Mesendoderm (in vitro differentiated cells): ENCODE data around the gene C1orf185.

Source experiments
- DNase-seq: peaks from one replicate; pipeline ENCODE4 v3.0.0; 2013
- H2AK5ac ChIP-seq: 2 replicates; pipeline ENCODE4 v1.6.1; 2013; ENCODE audit warnings: low read length, inconsistent platforms
- H2BK120ac ChIP-seq: 2 replicates; pipeline ENCODE4 v1.6.1; 2013; ENCODE audit warnings: low read depth, mild to moderate bottlenecking, low read length, moderate library complexity, mixed read lengths
- H2BK15ac ChIP-seq: replicated peaks from 2 replicates; pipeline ENCODE4 v1.6.1; 2013; ENCODE audit warnings: low read depth, mild to moderate bottlenecking, moderate library complexity
- H2BK5ac ChIP-seq: 2 replicates; pipeline ENCODE4 v1.6.1; 2013; ENCODE audit warnings: low read length, inconsistent platforms
- H3K18ac ChIP-seq: 2 replicates; pipeline ENCODE4 v1.6.1; 2013; ENCODE audit warnings: mild to moderate bottlenecking, low read length, mixed read lengths
- H3K23ac ChIP-seq: one replicate; pipeline ENCODE4 v1.6.1; 2013; ENCODE audit warnings: low read length
- H3K27ac ChIP-seq: 2 replicates; pipeline ENCODE4 v1.5.1; 2013; ENCODE audit warnings: low read depth, mild to moderate bottlenecking, inconsistent platforms, low read length, moderate library complexity
- H3K27me3 ChIP-seq: 2 replicates; pipeline ENCODE4 v1.6.1; 2013; ENCODE audit warnings: low read length, control low read depth, mild to moderate bottlenecking, inconsistent platforms; ENCODE audit not compliant: insufficient read depth, poor library complexity
- H3K36me3 ChIP-seq: 2 replicates; pipeline ENCODE4 v1.6.1; 2013; ENCODE audit warnings: low read length, inconsistent platforms; ENCODE audit not compliant: control insufficient read depth, insufficient read depth
- H3K4ac ChIP-seq: one replicate; pipeline ENCODE4 v1.6.1; 2013; ENCODE audit warnings: low read depth, mild to moderate bottlenecking, low read length, moderate library complexity
- H3K4me1 ChIP-seq: 2 replicates; pipeline ENCODE4 v1.6.1; 2013; ENCODE audit warnings: low read depth, low read length, inconsistent platforms; ENCODE audit not compliant: control insufficient read depth
- H3K4me2 ChIP-seq: 2 replicates; pipeline ENCODE4 v1.6.1; 2013; ENCODE audit warnings: low read length
- H3K4me3 ChIP-seq: 2 replicates; pipeline ENCODE4 v1.5.1; 2013; ENCODE audit warnings: mild to moderate bottlenecking, low read length
- H3K56ac ChIP-seq: one replicate; pipeline ENCODE4 v1.6.1; 2013; ENCODE audit warnings: low read length
- H3K79me1 ChIP-seq: 2 replicates; pipeline ENCODE4 v1.6.1; 2013; ENCODE audit warnings: low read length, inconsistent platforms
- H3K79me2 ChIP-seq: 2 replicates; pipeline ENCODE4 v1.6.1; 2013; ENCODE audit warnings: mild to moderate bottlenecking, low read length; ENCODE audit not compliant: control insufficient read depth, insufficient read depth
- H3K9ac ChIP-seq: 2 replicates; pipeline ENCODE4 v1.6.1; 2013; ENCODE audit warnings: low read length, inconsistent platforms
- H4K5ac ChIP-seq: one replicate; pipeline ENCODE4 v1.6.1; 2013; ENCODE audit warnings: low read length
- H4K8ac ChIP-seq: one replicate; pipeline ENCODE4 v1.6.1; 2013; ENCODE audit warnings: low read depth, mild to moderate bottlenecking, control low read depth, low read length, moderate library complexity
- WGBS: extraction: QIAGEN DNeasy Blood & Tissue Kit; methylation state at CpG from one replicate; pipeline ENCODE4 v1.1.7; 2013; ENCODE audit warnings: low lambda C conversion rate, missing lambda C conversion rate; ENCODE audit not compliant: insufficient coverage; ENCODE audit errors: extremely low coverage; 5-methylcytosine and 5-hydroxymethylcytosine counted together

The C1orf185 gene

DNA sequence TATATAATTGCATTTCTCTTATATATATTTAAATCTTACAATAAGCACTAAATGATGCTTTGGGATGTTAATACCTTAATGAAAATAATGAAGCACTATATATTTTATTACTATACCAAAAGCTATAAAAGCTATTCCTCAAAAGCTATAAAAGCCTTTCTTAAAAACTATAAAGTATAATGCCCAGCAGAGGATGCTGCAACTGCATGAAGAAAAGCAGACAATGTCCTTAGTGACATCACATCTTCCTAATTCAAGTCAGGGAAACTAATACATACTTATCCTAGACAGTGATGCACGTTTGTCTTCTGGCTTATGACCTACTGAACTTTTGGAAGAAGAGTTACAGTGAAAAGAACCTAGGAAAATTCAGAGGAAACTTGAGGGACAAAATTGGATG is 13.6 kb upstream of the C1orf185 start:
- Histone ChIP-seq H2BK15ac (no peak overlapping the region), H3K79me1 (no peaks in the 10 kb centered on the region), H2AK5ac (no peak overlapping the region), H3K56ac (no peak overlapping the region), H3K9ac (no peak overlapping the region), H2BK5ac (no peak overlapping the region), H3K18ac (no peak overlapping the region), H3K4ac (no peak overlapping the region), H4K8ac (no peak overlapping the region), H3K23ac (no peak overlapping the region), H3K4me3 (no peak overlapping the region), H3K36me3 (no peaks in the 10 kb centered on the region), H4K5ac (no peak overlapping the region), H3K27ac (no peak overlapping the region), H3K27me3 (no peaks in the 10 kb centered on the region), H2BK120ac (no peak overlapping the region), H3K79me2 (no peaks in the 10 kb centered on the region), H3K4me2 (no peak overlapping the region), H3K4me1 (no peaks in the 10 kb centered on the region)
- no CpG with 5 or more reads among the region's 1 CpG for WGBS
- DNase-seq = no peak

- no peak overlapping the region for H3K4me2 ChIP-seq
- DNase-seq = no peak
- H2BK120ac ChIP-seq = no peak overlapping the region
- H3K4me1 ChIP-seq = no peaks in the 10 kb centered on the region
- H3K4me3 ChIP-seq = no peak overlapping the region
- no peak overlapping the region for H2AK5ac ChIP-seq
- H3K36me3 ChIP-seq = no peaks in the 10 kb centered on the region
- H2BK15ac ChIP-seq = no peak overlapping the region
- no peak overlapping the region for H2BK5ac ChIP-seq
- no peak overlapping the region for H4K5ac ChIP-seq
- no peaks in the 10 kb centered on the region for H3K79me2 ChIP-seq
- H4K8ac ChIP-seq = no peak overlapping the region
- no peak overlapping the region for H3K56ac ChIP-seq
- no peak overlapping the region for H3K4ac ChIP-seq
- no peaks in the 10 kb centered on the region for H3K79me1 ChIP-seq
- no peaks in the 10 kb centered on the region for H3K27me3 ChIP-seq
- no CpG with 5 or more reads among the region's 1 CpG for WGBS
- H3K9ac ChIP-seq = no peak overlapping the region
- H3K23ac ChIP-seq = no peak overlapping the region
- H3K27ac ChIP-seq = no peak overlapping the region
- H3K18ac ChIP-seq = no peak overlapping the region
Observed at GRCh38 chr1:51093581-51093980, 8.4 kb upstream of the C1orf185 start.

DNA sequence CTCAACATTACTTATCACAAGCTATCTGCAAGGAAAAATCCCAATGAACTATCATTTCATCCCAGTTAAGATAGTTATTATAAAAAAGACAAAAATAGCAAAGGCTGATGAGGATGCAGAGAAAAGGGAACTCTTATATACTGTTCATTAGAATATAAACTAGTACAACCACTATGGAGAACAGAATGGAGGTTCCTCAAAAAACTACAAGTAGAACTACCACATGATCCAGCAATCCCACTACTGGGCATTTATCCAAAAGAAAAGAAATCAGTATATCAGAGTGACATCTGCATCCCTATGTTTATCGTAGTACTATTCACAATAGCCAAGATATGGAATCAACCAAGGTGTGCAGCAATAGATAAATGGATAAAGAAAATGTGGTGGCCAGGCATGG is 4.9 kb upstream of the C1orf185 start:
- Histone ChIP-seq H4K8ac (no peak overlapping the region), H3K18ac (no peak overlapping the region), H3K4ac (no peak overlapping the region), H4K5ac (no peak overlapping the region), H3K79me1 (no peaks in the 10 kb centered on the region), H3K4me3 (no peak overlapping the region), H2BK120ac (no peak overlapping the region), H3K56ac (no peak overlapping the region), H3K4me1 (no peaks in the 10 kb centered on the region), H3K36me3 (no peaks in the 10 kb centered on the region), H3K23ac (no peak overlapping the region), H3K9ac (no peak overlapping the region), H3K79me2 (no peaks in the 10 kb centered on the region), H2BK15ac (no peak overlapping the region), H3K27ac (no peak overlapping the region), H2AK5ac (no peak overlapping the region), H2BK5ac (no peak overlapping the region), H3K4me2 (no peak overlapping the region), H3K27me3 (no peaks in the 10 kb centered on the region)
- no CpG with 5 or more reads among the region's 1 CpG for WGBS
- no peak for DNase-seq

GRCh38 chr1:51100264-51100880 is 1.7 kb upstream of the C1orf185 start:
- Histone ChIP-seq H3K27me3 (no peaks in the 10 kb centered on the region), H4K8ac (no peak overlapping the region), H3K4me3 (no peak overlapping the region), H3K4ac (no peak overlapping the region), H3K4me1 (no peaks in the 10 kb centered on the region), H3K4me2 (no peak overlapping the region), H2AK5ac (no peak overlapping the region), H2BK15ac (no peak overlapping the region), H2BK5ac (no peak overlapping the region), H3K36me3 (no peaks in the 10 kb centered on the region), H3K79me2 (no peaks in the 10 kb centered on the region), H2BK120ac (no peak overlapping the region), H3K23ac (no peak overlapping the region), H3K56ac (no peak overlapping the region), H3K79me1 (no peaks in the 10 kb centered on the region), H3K18ac (no peak overlapping the region), H3K27ac (no peak overlapping the region), H3K9ac (no peak overlapping the region), H4K5ac (no peak overlapping the region)
- DNase-seq = no peak
- WGBS = no CpG with 5 or more reads among the region's 3 CpGs

DNA sequence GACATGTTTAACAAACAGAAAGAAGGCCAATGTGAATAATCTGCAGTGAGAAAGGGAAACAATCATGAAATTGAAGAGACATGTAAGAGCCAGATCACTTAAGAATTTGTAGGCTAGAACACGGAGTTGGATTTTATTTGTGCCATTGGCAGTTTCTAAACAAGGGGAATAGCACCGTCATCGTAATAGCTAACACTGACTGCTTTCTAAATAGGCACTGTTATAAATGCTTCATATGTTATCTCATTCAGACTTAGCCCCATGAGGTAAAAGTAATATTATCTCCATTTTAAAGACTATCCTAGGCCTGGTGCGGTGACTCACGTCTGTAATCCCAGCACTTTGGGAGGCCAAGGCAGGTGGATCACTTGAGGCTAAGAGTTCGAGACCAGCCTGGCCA is 12.1 kb downstream of the C1orf185 start:
- Histone ChIP-seq H4K5ac (no peak overlapping the region), H2BK5ac (no peak overlapping the region), H3K56ac (no peak overlapping the region), H3K4me3 (no peak overlapping the region), H3K4ac (no peak overlapping the region), H2BK120ac (no peak overlapping the region), H2BK15ac (no peak overlapping the region), H3K27me3 (no peaks in the 10 kb centered on the region), H4K8ac (no peak overlapping the region), H3K79me1 (no peaks in the 10 kb centered on the region), H3K36me3 (no peaks in the 10 kb centered on the region), H3K4me1 (no peaks in the 10 kb centered on the region), H3K27ac (no peak overlapping the region), H3K79me2 (no peaks in the 10 kb centered on the region), H3K4me2 (no peak overlapping the region), H3K9ac (no peak overlapping the region), H3K18ac (no peak overlapping the region), H3K23ac (no peak overlapping the region), H2AK5ac (no peak overlapping the region)
- no CpG with 5 or more reads among the region's 6 CpGs for WGBS
- DNase-seq = no peak

DNA sequence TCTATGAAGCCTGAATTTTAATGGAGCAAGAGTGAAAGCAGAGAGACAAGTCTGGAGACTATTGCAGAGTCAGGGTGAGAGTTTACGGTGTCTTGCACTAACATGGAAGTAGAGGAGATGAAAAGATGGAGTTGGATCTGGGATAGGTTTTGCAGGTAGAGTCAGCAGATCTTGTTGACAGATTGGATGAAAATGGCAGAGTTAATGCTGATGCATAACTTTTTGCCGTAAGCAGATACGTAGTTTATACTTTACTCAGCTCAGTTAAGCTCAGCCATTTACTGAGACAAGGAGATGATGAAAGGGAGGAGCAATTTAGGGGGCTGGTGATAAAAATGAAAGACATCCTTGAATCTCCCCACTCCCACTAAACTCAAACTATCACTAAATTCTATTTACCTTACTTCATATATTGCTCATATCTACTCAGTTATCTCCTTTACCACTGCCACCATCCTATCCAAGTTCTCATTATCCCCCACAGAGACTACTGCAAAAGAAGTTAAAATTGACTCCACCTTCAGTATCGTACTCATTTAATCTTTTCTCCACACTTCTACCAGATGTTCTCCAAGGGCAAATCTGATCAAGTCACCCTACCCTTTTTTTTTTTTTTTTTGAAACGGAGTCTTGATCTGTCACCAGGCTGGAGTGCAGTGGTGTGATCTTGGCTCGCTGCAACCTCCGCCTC is 13.8 kb downstream of the C1orf185 start:
- no peak overlapping the region for H4K5ac ChIP-seq
- no peaks in the 10 kb centered on the region for H3K79me2 ChIP-seq
- no peak overlapping the region for H2BK120ac ChIP-seq
- no peak overlapping the region for H3K4ac ChIP-seq
- no peak overlapping the region for H3K18ac ChIP-seq
- H3K4me1 ChIP-seq = no peaks in the 10 kb centered on the region
- no peak for DNase-seq
- H4K8ac ChIP-seq = no peak overlapping the region
- no peak overlapping the region for H3K23ac ChIP-seq
- H3K79me1 ChIP-seq = no peaks in the 10 kb centered on the region
- H2AK5ac ChIP-seq = no peak overlapping the region
- no peaks in the 10 kb centered on the region for H3K27me3 ChIP-seq
- no peaks in the 10 kb centered on the region for H3K36me3 ChIP-seq
- H3K4me2 ChIP-seq = no peak overlapping the region
- no peak overlapping the region for H3K27ac ChIP-seq
- no peak overlapping the region for H3K9ac ChIP-seq
- no peak overlapping the region for H3K56ac ChIP-seq
- no peak overlapping the region for H2BK5ac ChIP-seq
- H2BK15ac ChIP-seq = no peak overlapping the region
- no CpG with 5 or more reads among the region's 7 CpGs for WGBS
- H3K4me3 ChIP-seq = no peak overlapping the region
